Body of pancreas (tissue), 4 donors: ENCODE results near the gene PDZK1IP1. TPM values are rescaled to one million over a fixed set of nuclear protein-coding genes. Genes with fewer than 3 reads are reported as not detected.

Experiments used
- ATAC-seq: fragments of 150-250 bp; one replicate; pipeline ENCODE4 v1.9.1; 2016
- DNase-seq, 4 donors: peaks; one replicate each; pipeline ENCODE4 v3.0.0-alpha.2; 2019
- H3K27ac ChIP-seq, 4 donors: fragments of 200-600 bp; sonication (generic); 1 replicate in 3 of 4; 2 replicates in 1 of 4; pipeline versions ENCODE4 v1.5.1 to v1.6.1; 2016 to 2019; ENCODE audit warnings: mild to moderate bottlenecking in 1 of 4, mixed read lengths in 1 of 4, moderate library complexity in 1 of 4
- H3K27me3 ChIP-seq, 2 donors: fragments of 200-600 bp; sonication (generic); one replicate each; pipeline ENCODE4 v1.6.0; 2016; ENCODE audit warnings: mild to moderate bottlenecking in 1 of 2
- H3K36me3 ChIP-seq, 2 donors: fragments of 200-600 bp; sonication (generic); replicated peaks in 1 of 2; 2 replicates each; pipeline ENCODE4 v1.5.1; 2016; ENCODE audit warnings: low read depth in 2 of 2; ENCODE audit not compliant: insufficient read depth in 1 of 2
- H3K4me1 ChIP-seq: fragments of 200-600 bp; sonication (generic); one replicate; pipeline ENCODE4 v1.6.0; 2016
- H3K4me3 ChIP-seq, 2 donors: fragments of 200-600 bp; sonication (generic); 1 replicate in 1 of 2; 2 replicates in 1 of 2; pipeline ENCODE4 v1.5.1; 2016 to 2019
- H3K9me3 ChIP-seq, 3 donors: fragments of 200-600 bp; sonication (generic); 1 replicate in 2 of 3; 2 replicates in 1 of 3; pipeline ENCODE4 v1.5.1; 2016
- POLR2A ChIP-seq, 3 donors: fragments of 450-650 bp; IDR thresholded peaks; one replicate each; pipeline ENCODE4 v1.6.1; 2016; ENCODE audit warnings: antibody characterized with exemption in 3 of 3, mild to moderate bottlenecking in 2 of 3
- WGBS, 2 donors: methylation state at CpG; one replicate each; pipeline ENCODE4 v1.1.5; 2017; 5-methylcytosine and 5-hydroxymethylcytosine counted together
- intact Hi-C: fragments of 100-400 bp; cut with DNase I; formaldehyde crosslinking; loops from one replicate; pipeline ENCODE4 v1.15.1; 2023
- total RNA-seq, 2 donors: library from RNA; depleted of rRNA; stranded (reverse); fragments of >200 nt; gene quantifications; one replicate each; pipeline ENCODE4 v1.1.0, GENCODE V29; 2016
- TF ChIP-seq, protein P1 (sequence below), 7 experiments: fragments of 450-650 bp in 4 of 7; fragments of 200-600 bp in 3 of 7; sonication (generic) in 3 of 7; IDR thresholded peaks; one replicate each; pipeline ENCODE4 v1.5.1; 2016 to 2019; ENCODE audit warnings: antibody characterized with exemption in 7 of 7

The PDZK1IP1 gene
- total RNA-seq, 2 donors from 2014 or later, result 54.2 to 56.4 TPM

GRCh38 chr1:47192458-47193384 is 2.9 kb upstream of the PDZK1IP1 start:
- WGBS, 2 donors, result 10 to 11% methylated on average over 9 to 10 of the region's 10 CpGs
- Histone ChIP-seq H3K36me3 (no peaks in the 10 kb centered on the region), H3K27me3 (peaks cover 0 to 1% of the 10 kb centered on the region in 2 donors), H3K27ac (peak overlapping the region; percentile 11 to 92 (median 88)), H3K4me3 (no peak overlapping the region), H3K9me3 (no peaks in the 10 kb centered on the region), H3K4me1 (peaks cover 45% of the 10 kb centered on the region)
- intact Hi-C loops, result no loop called here
- DNase-seq, result peak; percentile 75 to 84 (median 78)
- TF ChIP-seq, protein P1, sequence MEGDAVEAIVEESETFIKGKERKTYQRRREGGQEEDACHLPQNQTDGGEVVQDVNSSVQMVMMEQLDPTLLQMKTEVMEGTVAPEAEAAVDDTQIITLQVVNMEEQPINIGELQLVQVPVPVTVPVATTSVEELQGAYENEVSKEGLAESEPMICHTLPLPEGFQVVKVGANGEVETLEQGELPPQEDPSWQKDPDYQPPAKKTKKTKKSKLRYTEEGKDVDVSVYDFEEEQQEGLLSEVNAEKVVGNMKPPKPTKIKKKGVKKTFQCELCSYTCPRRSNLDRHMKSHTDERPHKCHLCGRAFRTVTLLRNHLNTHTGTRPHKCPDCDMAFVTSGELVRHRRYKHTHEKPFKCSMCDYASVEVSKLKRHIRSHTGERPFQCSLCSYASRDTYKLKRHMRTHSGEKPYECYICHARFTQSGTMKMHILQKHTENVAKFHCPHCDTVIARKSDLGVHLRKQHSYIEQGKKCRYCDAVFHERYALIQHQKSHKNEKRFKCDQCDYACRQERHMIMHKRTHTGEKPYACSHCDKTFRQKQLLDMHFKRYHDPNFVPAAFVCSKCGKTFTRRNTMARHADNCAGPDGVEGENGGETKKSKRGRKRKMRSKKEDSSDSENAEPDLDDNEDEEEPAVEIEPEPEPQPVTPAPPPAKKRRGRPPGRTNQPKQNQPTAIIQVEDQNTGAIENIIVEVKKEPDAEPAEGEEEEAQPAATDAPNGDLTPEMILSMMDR (IDR thresholded peaks at IDR 0.05), result peak; percentile 82 to 92 (median 91)
- TF ChIP-seq POLR2A (IDR thresholded peaks at IDR 0.05), result no peak
- peak; percentile 17 for ATAC-seq

GRCh38 chr1:47191940-47192457 is 2.2 kb upstream of the PDZK1IP1 start:
- ATAC-seq (no peak), DNase-seq (no peak)
- 65 to 69% methylated on average over 4 of the region's 4 CpGs for WGBS, 2 donors
- Histone ChIP-seq H3K27me3 (no peaks in the 10 kb centered on the region), H3K27ac (peak overlapping the region; percentile 11 to 92 (median 88)), H3K4me1 (peaks cover 45% of the 10 kb centered on the region), H3K9me3 (no peaks in the 10 kb centered on the region), H3K4me3 (no peak overlapping the region), H3K36me3 (no peaks in the 10 kb centered on the region)
- intact Hi-C loops, result no loop called here
- TF ChIP-seq, protein P1 (IDR thresholded peaks at IDR 0.05), result no peak

DNA sequence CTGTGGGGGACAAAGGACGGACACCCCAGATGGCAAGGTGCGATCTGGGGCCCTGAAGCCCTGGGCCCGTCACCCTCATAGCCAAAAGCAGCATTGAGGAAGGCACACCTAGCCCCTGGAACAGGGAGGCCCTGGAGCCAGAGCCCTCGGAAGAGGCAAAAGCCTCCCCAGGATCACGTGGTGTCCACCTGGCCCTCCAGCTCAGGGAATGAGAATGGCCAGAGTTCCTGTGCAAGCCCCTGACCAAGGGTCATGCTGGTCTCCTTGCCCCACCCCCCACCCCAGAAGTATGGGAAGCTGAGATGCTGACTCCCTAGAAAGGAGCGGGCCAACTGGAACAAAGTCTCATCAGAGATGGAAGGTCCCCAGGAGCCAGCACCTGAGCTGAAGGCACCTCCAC is 1.0 kb upstream of the PDZK1IP1 start:
- H3K9me3 ChIP-seq, result no peaks in the 10 kb centered on the region
- DNase-seq, result no peak
- H3K4me1 ChIP-seq, result peaks cover 45% of the 10 kb centered on the region
- 94% methylated on average over 3 to 5 of the region's 6 CpGs for WGBS, 2 donors
- no peak for ATAC-seq
- H3K27me3 ChIP-seq, result no peaks in the 10 kb centered on the region
- H3K27ac ChIP-seq, result peak overlapping the region; percentile 84 to 92 (median 88)
- intact Hi-C loops, result no loop called here
- TF ChIP-seq POLR2A (IDR thresholded peaks at IDR 0.05), result no peak
- TF ChIP-seq, protein P1 (IDR thresholded peaks at IDR 0.05), result no peak
- no peak overlapping the region for H3K4me3 ChIP-seq
- H3K36me3 ChIP-seq, result no peaks in the 10 kb centered on the region

GRCh38 chr1:47190509-47190855 is 646 bp upstream of the PDZK1IP1 start:
- Histone ChIP-seq H3K4me3 (no peak overlapping the region), H3K27me3 (no peaks in the 10 kb centered on the region), H3K4me1 (peaks cover 45% of the 10 kb centered on the region), H3K36me3 (no peaks in the 10 kb centered on the region), H3K9me3 (no peaks in the 10 kb centered on the region), H3K27ac (peak overlapping the region; percentile 84 to 92 (median 88))
- no peak for DNase-seq
- TF ChIP-seq, protein P1 (IDR thresholded peaks at IDR 0.05), result no peak
- TF ChIP-seq POLR2A (IDR thresholded peaks at IDR 0.05), result no peak
- no peak for ATAC-seq
- intact Hi-C loops, result no loop called here
- 51 to 66% methylated on average over 3 to 5 of the region's 5 CpGs for WGBS, 2 donors
